H1 (cell line): ENCODE measurements around the gene TLR8. TPM values are rescaled to one million over a fixed set of nuclear protein-coding genes. Genes with fewer than 3 reads are reported as not detected.

ENCODE experiments used
- CTCF ChIA-PET: fragments of 300-600 bp; sonication (Branson Sonifier 250); formaldehyde crosslinking; loops from one replicate; lab custom pipeline; 2021; ENCODE audit not compliant: partially characterized antibody; lab: Charles Lee
- POLR2A ChIA-PET: fragments of 300-600 bp; sonication (Branson Sonifier 250); formaldehyde crosslinking; loops from one replicate; lab custom pipeline; 2021; ENCODE audit warnings: inconsistent platforms; ENCODE audit not compliant: partially characterized antibody; lab: Charles Lee
- DNase-seq, 2 experiments: peaks; one replicate each; pipeline versions ENCODE4 v3.0.0 to v3.0.0-alpha.2; 2010 to 2022; ENCODE audit warnings: low spot score in 2 of 2, low read depth in 1 of 2, mixed read lengths in 1 of 2
- FAIRE-seq: peaks from 2 replicates; lab custom pipeline; 2011; peaks lifted over from hg19 to GRCh38; lab: Jason Lieb, UNC
- H2AFZ ChIP-seq: 2 replicates; pipeline ENCODE4 v1.8.1; 2012; ENCODE audit warnings: low read length, inconsistent platforms
- H2AK5ac ChIP-seq: 2 replicates; pipeline ENCODE4 v1.6.1; 2013; ENCODE audit warnings: low read depth, low read length
- H2BK120ac ChIP-seq: replicated peaks from 2 replicates; pipeline ENCODE3; 2013; ENCODE audit warnings: low read depth, low read length, inconsistent platforms
- H2BK12ac ChIP-seq: 2 replicates; pipeline ENCODE4 v1.6.1; 2013; ENCODE audit warnings: low read depth, low read length
- H2BK15ac ChIP-seq: 2 replicates; pipeline ENCODE4 v1.6.1; 2013; ENCODE audit warnings: low read length
- H2BK20ac ChIP-seq: 2 replicates; pipeline ENCODE4 v1.6.1; 2013; ENCODE audit warnings: low read length
- H2BK5ac ChIP-seq: 2 replicates; pipeline ENCODE4 v1.6.1; 2013; ENCODE audit warnings: low read depth, low read length
- H3K14ac ChIP-seq: 2 replicates; pipeline ENCODE4 v1.6.1; 2013; ENCODE audit warnings: inconsistent platforms; ENCODE audit not compliant: insufficient read length
- H3K18ac ChIP-seq: 2 replicates; pipeline ENCODE4 v1.6.1; 2013; ENCODE audit warnings: low read length; ENCODE audit errors: extremely low read depth
- H3K23ac ChIP-seq: 2 replicates; pipeline ENCODE4 v1.6.1; 2013; ENCODE audit warnings: inconsistent platforms; ENCODE audit not compliant: insufficient read length
- H3K23me2 ChIP-seq: 2 replicates; pipeline ENCODE4 v1.6.1; 2013; ENCODE audit warnings: low read depth, low read length
- H3K27ac ChIP-seq: 2 replicates; pipeline ENCODE4 v1.6.1; 2011; ENCODE audit warnings: low read depth, low read length, inconsistent platforms
- H3K27me3 ChIP-seq, 4 experiments: replicated peaks in 1 of 4; 1 replicate in 1 of 4; 2 replicates in 3 of 4; pipeline versions ENCODE4 v1.6.1 to v1.8.1; 2011 to 2013; ENCODE audit warnings: low read length in 3 of 4, mild to moderate bottlenecking in 3 of 4, inconsistent platforms in 2 of 4, mixed read lengths in 2 of 4, moderate library complexity in 1 of 4; ENCODE audit not compliant: control insufficient read depth in 3 of 4, insufficient read depth in 3 of 4; ENCODE audit errors: extremely low read depth in 1 of 4
- H3K36me3 ChIP-seq, 4 experiments: 2 replicates each; pipeline versions ENCODE4 v1.6.1 to v1.8.1; 2011 to 2013; ENCODE audit warnings: mild to moderate bottlenecking in 4 of 4, low read length in 3 of 4, moderate library complexity in 2 of 4, control low read depth in 1 of 4, inconsistent platforms in 1 of 4; ENCODE audit not compliant: insufficient read depth in 4 of 4, control insufficient read depth in 2 of 4
- H3K4ac ChIP-seq: replicated peaks from 2 replicates; pipeline ENCODE3; 2013; ENCODE audit warnings: low read length, low read depth, mixed read lengths, inconsistent platforms; ENCODE audit not compliant: insufficient read length
- H3K4me1 ChIP-seq, 4 experiments: replicated peaks in 1 of 4; 1 replicate in 1 of 4; 2 replicates in 3 of 4; pipeline versions ENCODE4 v1.6.1 to v1.8.1; 2011 to 2013; ENCODE audit warnings: low read length in 3 of 4, inconsistent platforms in 2 of 4, mixed read lengths in 1 of 4; ENCODE audit not compliant: insufficient read depth in 4 of 4, control insufficient read depth in 3 of 4
- H3K4me2 ChIP-seq, 2 experiments: 2 replicates each; pipeline versions ENCODE4 v1.6.1 to v1.8.1; 2011 to 2013; ENCODE audit warnings: low read depth in 2 of 2, low read length in 2 of 2, control low read depth in 1 of 2, inconsistent platforms in 1 of 2, mild to moderate bottlenecking in 1 of 2; ENCODE audit not compliant: insufficient read depth in 1 of 2
- H3K4me3 ChIP-seq, 4 experiments: fragments of 200-600, 300-600 bp in 1 of 4; sonication (generic), shearing (Covaris generic), sonication (Bioruptor Twin) in 1 of 4; 2 replicates each; pipeline versions ENCODE4 v1.5.1 to v1.8.1; 2011 to 2016; ENCODE audit warnings: low read length in 4 of 4, low read depth in 3 of 4, control low read depth in 2 of 4, inconsistent platforms in 2 of 4, mild to moderate bottlenecking in 2 of 4, mixed read lengths in 1 of 4, moderate library complexity in 1 of 4; ENCODE audit not compliant: insufficient read depth in 2 of 4; ENCODE audit errors: extremely low read depth in 1 of 4
- H3K56ac ChIP-seq: replicated peaks from 2 replicates; pipeline ENCODE3; 2013; ENCODE audit warnings: low read depth, mild to moderate bottlenecking, mixed read lengths, low read length, inconsistent platforms; ENCODE audit not compliant: insufficient read length
- H3K79me1 ChIP-seq: 2 replicates; pipeline ENCODE4 v1.6.1; 2013; ENCODE audit warnings: low read depth, low read length, control low read depth
- H3K79me2 ChIP-seq, 2 experiments: 2 replicates each; pipeline versions ENCODE4 v1.6.1 to v1.8.1; 2012 to 2013; ENCODE audit warnings: low read length in 2 of 2, mild to moderate bottlenecking in 2 of 2, inconsistent platforms in 1 of 2; ENCODE audit not compliant: insufficient read depth in 2 of 2, control insufficient read depth in 1 of 2
- H3K9ac ChIP-seq, 4 experiments: replicated peaks in 1 of 4; 1 replicate in 1 of 4; 2 replicates in 3 of 4; pipeline versions ENCODE4 v1.6.1 to v1.8.1; 2011 to 2013; ENCODE audit warnings: low read depth in 3 of 4, low read length in 3 of 4, control low read depth in 2 of 4, mild to moderate bottlenecking in 2 of 4, moderate library complexity in 2 of 4, inconsistent platforms in 1 of 4; ENCODE audit errors: extremely low read depth in 1 of 4
- H3K9me3 ChIP-seq, 2 experiments: 2 replicates each; pipeline versions ENCODE4 v1.6.1 to v1.8.1; 2012 to 2013; ENCODE audit warnings: mild to moderate bottlenecking in 2 of 2, moderate library complexity in 2 of 2, control low read depth in 1 of 2, inconsistent platforms in 1 of 2, low read depth in 1 of 2, low read length in 1 of 2, mixed read lengths in 1 of 2; ENCODE audit not compliant: insufficient read depth in 2 of 2
- H4K20me1 ChIP-seq, 2 experiments: replicated peaks in 1 of 2; 2 replicates each; pipeline versions ENCODE3 to v1.8.1; 2011 to 2013; ENCODE audit warnings: inconsistent platforms in 2 of 2, low read length in 2 of 2, mild to moderate bottlenecking in 1 of 2; ENCODE audit not compliant: insufficient read depth in 2 of 2, control insufficient read depth in 1 of 2
- H4K5ac ChIP-seq: 2 replicates; pipeline ENCODE4 v1.6.1; 2013; ENCODE audit warnings: low read length, low read depth, mixed read lengths, inconsistent platforms; ENCODE audit not compliant: insufficient read length
- H4K8ac ChIP-seq: 2 replicates; pipeline ENCODE4 v1.8.0; 2013; ENCODE audit warnings: mild to moderate bottlenecking, moderate library complexity, low read length, inconsistent platforms; ENCODE audit not compliant: insufficient read depth; ENCODE audit errors: extremely low read depth
- H4K91ac ChIP-seq: replicated peaks from 2 replicates; pipeline ENCODE3; 2013; ENCODE audit warnings: low read length, mixed read lengths, inconsistent platforms; ENCODE audit not compliant: insufficient read length
- CEBPB ChIP-seq: IDR thresholded peaks from 2 replicates; pipeline ENCODE4 v1.6.1; 2012; ENCODE audit warnings: low read depth, low read length
- EP300 ChIP-seq, 2 experiments: IDR thresholded peaks; 1 replicate in 1 of 2; 2 replicates in 1 of 2; pipeline ENCODE4 v1.6.1; 2011 to 2012; ENCODE audit warnings: low read depth in 2 of 2, low read length in 2 of 2, mild to moderate bottlenecking in 2 of 2, borderline replicate concordance in 1 of 2, inconsistent platforms in 1 of 2, moderate library complexity in 1 of 2
- HDAC2 ChIP-seq, 2 experiments: fragments of 300-600 bp in 1 of 2; sonication (generic) in 1 of 2; IDR thresholded peaks; 2 replicates each; pipeline ENCODE4 v1.6.1; 2011 to 2012; ENCODE audit warnings: low read depth in 2 of 2, low read length in 2 of 2, mild to moderate bottlenecking in 2 of 2, moderate library complexity in 2 of 2, borderline replicate concordance in 1 of 2, inconsistent platforms in 1 of 2
- HDAC6 ChIP-seq: IDR thresholded peaks from one replicate; pipeline ENCODE4 v1.7.1; 2012; ENCODE audit warnings: low read depth, mild to moderate bottlenecking, inconsistent platforms, low read length, moderate library complexity
- JUND ChIP-seq: IDR thresholded peaks from 2 replicates; pipeline ENCODE4 v1.6.1; 2011; ENCODE audit warnings: mild to moderate bottlenecking, improper control_type of control experiment, low read length
- KDM1A ChIP-seq: fragments of 200-600, 300-600 bp; sonication (generic); IDR thresholded peaks from 2 replicates; pipeline ENCODE4 v1.7.1; 2016; ENCODE audit warnings: mild to moderate bottlenecking, low read length, borderline replicate concordance
- MAFK ChIP-seq: IDR thresholded peaks from 2 replicates; pipeline ENCODE4 v1.6.1; 2012; ENCODE audit warnings: low read depth, mild to moderate bottlenecking, improper control_type of control experiment, low read length
- POLR2AphosphoS5 ChIP-seq: IDR thresholded peaks from 2 replicates; pipeline ENCODE4 v1.6.1; 2011; ENCODE audit warnings: low read depth, low read length
- RFX5 ChIP-seq: IDR thresholded peaks from 2 replicates; pipeline ENCODE4 v1.6.1; 2011; ENCODE audit warnings: low read depth, low read length, improper control_type of control experiment, borderline replicate concordance
- RNF2 ChIP-seq: fragments of 200-900, 300-1000 bp; sonication (generic); IDR thresholded peaks from 2 replicates; pipeline ENCODE4 v1.7.1; 2016; ENCODE audit warnings: borderline replicate concordance, low read depth, mild to moderate bottlenecking, antibody characterized with exemption, low read length; ENCODE audit not compliant: poor library complexity, severe bottlenecking; ENCODE audit errors: missing control alignments
- SIRT6 ChIP-seq: IDR thresholded peaks from one replicate; pipeline ENCODE4 v1.7.1; 2012; ENCODE audit warnings: low read length, inconsistent platforms
- SP1 ChIP-seq: IDR thresholded peaks from 2 replicates; pipeline ENCODE4 v1.6.1; 2011; ENCODE audit warnings: low read depth, low read length
- SP4 ChIP-seq: IDR thresholded peaks from 2 replicates; pipeline ENCODE4 v1.6.1; 2012; ENCODE audit warnings: low read length, inconsistent platforms
- TAF1 ChIP-seq: IDR thresholded peaks from 2 replicates; pipeline ENCODE4 v1.6.1; 2011; ENCODE audit warnings: mild to moderate bottlenecking, low read depth, low read length
- WGBS, 2 experiments: shearing (Covaris generic) in 1 of 2; methylation state at CpG; one replicate each; pipeline versions ENCODE4 v1.1.6 to v1.1.7; 2013 to 2015; ENCODE audit warnings: low lambda C conversion rate in 2 of 2, mixed read lengths in 2 of 2, inconsistent platforms in 1 of 2, low coverage in 1 of 2, missing lambda C conversion rate in 1 of 2; ENCODE audit not compliant: insufficient replicate concordance in 2 of 2, insufficient coverage in 1 of 2, insufficient read length in 1 of 2; ENCODE audit errors: extremely low coverage in 1 of 2, missing lambda C conversion rate in 1 of 2; 5-methylcytosine and 5-hydroxymethylcytosine counted together
- polyA plus RNA-seq, 7 experiments: library from polyadenylated mRNA; depleted of rRNA in 3 of 7; stranded (reverse) in 5 of 7; unstranded in 2 of 7; fragments of >200 nt in 5 of 7; fragments of 200-250 nt in 2 of 7; gene quantifications; 1 replicate in 5 of 7; 2 replicates in 1 of 7; 4 replicates in 1 of 7; pipeline versions ENCODE4 v1.2.1 to v1.2.3, GENCODE V29; 2011 to 2013; ENCODE audit warnings: missing spikeins in 2 of 7, mixed read lengths in 2 of 7
- total RNA-seq: library from RNA; stranded (reverse); fragmentation: NEBNext Ultra II Directional; extraction: Animal tissue kit (Norgen Biotek cat#: 25700); gene quantifications from 2 replicates; pipeline ENCODE4 v1.2.1, GENCODE V29; 2021

The TLR8 gene
- total and polyA plus RNA-seq, 2 of the 8 experiments (the other 6 are each of a cell fraction or from before 2014, with no cell fraction given) = not detected

GRCh38 chrX:12972243-12972642 is 65.8 kb downstream of the TLR8 start:
- Histone ChIP-seq H3K23ac (no peak overlapping the region), H3K4me1 (peaks cover 0 to 3% (median 1%) of the 10 kb centered on the region in 4 experiments; a peak in 4 of 7 replicates), H2BK120ac (no peak overlapping the region), H3K79me1 (no peaks in the 10 kb centered on the region), H2BK20ac (no peak overlapping the region), H3K14ac (no peak overlapping the region), H2BK15ac (no peak overlapping the region), H2BK12ac (no peak overlapping the region), H3K27ac (no peak overlapping the region), H2AFZ (no peak overlapping the region), H3K79me2 (peaks cover 0 to 26% of the 10 kb centered on the region in 2 experiments; a peak in 3 of 4 replicates), H3K4me2 (no peak overlapping the region), H4K5ac (no peak overlapping the region), H3K9me3 (no peaks in the 10 kb centered on the region), H4K91ac (no peak overlapping the region), H2AK5ac (no peak overlapping the region), H2BK5ac (no peak overlapping the region), H3K4ac (no peak overlapping the region), H3K9ac (no peak overlapping the region), H3K36me3 (peaks cover 0 to 19% (median 4%) of the 10 kb centered on the region in 4 experiments; a peak in 2 of 8 replicates), H3K18ac (no peak overlapping the region; the same call in 1 of the 2 replicates), H4K20me1 (no peaks in the 10 kb centered on the region), H3K56ac (no peak overlapping the region), H4K8ac (no peak overlapping the region), H3K27me3 (no peaks in the 10 kb centered on the region), H3K23me2 (no peaks in the 10 kb centered on the region), H3K4me3 (no peak overlapping the region)
- ChIA-PET CTCF (interaction anchor here (1.2 to 2.9 kb wide), 2 partner anchors 22 to 26 kb away, joined by 3 to 9 read pairs; no protein-coding TSS in a partner anchor), POLR2A (interaction anchor here (4.4 kb wide), 1 partner anchor 15 kb away, joined by 19 read pairs; no protein-coding TSS in a partner anchor)
- no peak for FAIRE-seq
- WGBS, 2 experiments = 92% methylated on average over 6 of the region's 6 CpGs; no CpG with 5 or more reads in 1 of the 2 experiments
- no peak for DNase-seq
- TF ChIP-seq CEBPB (no peak), EP300 (IDR thresholded peaks at IDR 0.05; ENCODE audit: borderline replicate concordance in 1 of 2, low read depth in 2 of 2, low read length in 2 of 2) (no peak), HDAC2 (IDR thresholded peaks at IDR 0.05; ENCODE audit: borderline replicate concordance in 1 of 2, low read depth in 2 of 2, low read length in 2 of 2) (no peak), MAFK (no peak), TAF1 (no peak), SIRT6 (no peak), HDAC6 (no peak), POLR2AphosphoS5 (no peak), RNF2 (no peak), SP1 (no peak), JUND (no peak), KDM1A (no peak), RFX5 (no peak), SP4 (no peak)
